Activated gamma-delta T cell (primary cell): Measurements from ENCODE around the gene GPR150.

Experiments used
- DNase-seq: peaks from one replicate; lab custom pipeline; 2025; lab: John Stamatoyannopoulos, UW

The GPR150 gene

GRCh38 chr5:95649842-95650620, 30.1 kb downstream of the GPR150 start:
- DNase-seq: no peak

GRCh38 chr5:95652849-95653248, 33.0 kb downstream of the GPR150 start:
- DNase-seq: no peak

- DNase-seq: no peak
Observed at GRCh38 chr5:95654196-95654595, 34.3 kb downstream of the GPR150 start.

- no peak for DNase-seq
Observed at GRCh38 chr5:95655575-95655974, 35.7 kb downstream of the GPR150 start.

GRCh38 chr5:95660060-95660459, 40.2 kb downstream of the GPR150 start:
- DNase-seq: no peak

GRCh38 chr5:95662946-95663345, 43.1 kb downstream of the GPR150 start:
- DNase-seq: no peak

- DNase-seq: no peak
Observed at GRCh38 chr5:95664204-95664786, 44.4 kb downstream of the GPR150 start.

- DNase-seq: no peak
Observed at GRCh38 chr5:95667061-95667618, 47.3 kb downstream of the GPR150 start.

- DNase-seq: no peak
Observed at GRCh38 chr5:95667678-95668077, 47.8 kb downstream of the GPR150 start.

GRCh38 chr5:95668216-95668615, 48.3 kb downstream of the GPR150 start:
- no peak for DNase-seq

- DNase-seq: no peak
Observed at GRCh38 chr5:95668728-95669127, 48.8 kb downstream of the GPR150 start.

GRCh38 chr5:95669540-95669939, 49.7 kb downstream of the GPR150 start:
- DNase-seq: no peak

GRCh38 chr5:95669985-95670384, 50.1 kb downstream of the GPR150 start:
- DNase-seq: no peak

- DNase-seq: no peak
Observed at GRCh38 chr5:95670568-95670967, 50.7 kb downstream of the GPR150 start.
